22Rv1 (cell line): ENCODE results near the gene PDE8A.

Experiments used
- ZFX ChIP-seq: fragments of 450-650 bp; IDR thresholded peaks from 2 replicates; pipeline ENCODE4 v1.6.1; 2017; ENCODE audit warnings: antibody characterized with exemption, borderline replicate concordance
- TF ChIP-seq, protein P1 (sequence below): fragments of 450-650 bp; IDR thresholded peaks from 2 replicates; pipeline ENCODE4 v1.5.1; 2017; ENCODE audit warnings: mild to moderate bottlenecking

GRCh38 chr15:85026304-85027032 lies 44.8 kb downstream of the PDE8A start:
- TF ChIP-seq, protein P1, sequence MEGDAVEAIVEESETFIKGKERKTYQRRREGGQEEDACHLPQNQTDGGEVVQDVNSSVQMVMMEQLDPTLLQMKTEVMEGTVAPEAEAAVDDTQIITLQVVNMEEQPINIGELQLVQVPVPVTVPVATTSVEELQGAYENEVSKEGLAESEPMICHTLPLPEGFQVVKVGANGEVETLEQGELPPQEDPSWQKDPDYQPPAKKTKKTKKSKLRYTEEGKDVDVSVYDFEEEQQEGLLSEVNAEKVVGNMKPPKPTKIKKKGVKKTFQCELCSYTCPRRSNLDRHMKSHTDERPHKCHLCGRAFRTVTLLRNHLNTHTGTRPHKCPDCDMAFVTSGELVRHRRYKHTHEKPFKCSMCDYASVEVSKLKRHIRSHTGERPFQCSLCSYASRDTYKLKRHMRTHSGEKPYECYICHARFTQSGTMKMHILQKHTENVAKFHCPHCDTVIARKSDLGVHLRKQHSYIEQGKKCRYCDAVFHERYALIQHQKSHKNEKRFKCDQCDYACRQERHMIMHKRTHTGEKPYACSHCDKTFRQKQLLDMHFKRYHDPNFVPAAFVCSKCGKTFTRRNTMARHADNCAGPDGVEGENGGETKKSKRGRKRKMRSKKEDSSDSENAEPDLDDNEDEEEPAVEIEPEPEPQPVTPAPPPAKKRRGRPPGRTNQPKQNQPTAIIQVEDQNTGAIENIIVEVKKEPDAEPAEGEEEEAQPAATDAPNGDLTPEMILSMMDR = no peak
- TF ChIP-seq ZFX = no peak
